SH-SY5Y (cell line): ENCODE results near the gene RAB1A.

ENCODE experiments used
- GATA2 ChIP-seq: IDR thresholded peaks from 2 replicates; pipeline ENCODE4 v1.6.1; 2011; ENCODE audit warnings: mild to moderate bottlenecking, low read depth, low read length
- GATA3 ChIP-seq: IDR thresholded peaks from 2 replicates; pipeline ENCODE4 v1.6.1; 2011; ENCODE audit warnings: low read depth, mild to moderate bottlenecking, low read length, moderate library complexity

The RAB1A gene

GRCh38 chr2:65129826-65130663, at the start of gene RAB1A:
Gene RAB1A, minus strand, starts transcription at chr2:65130106. Its CDS starts 191 bp downstream, at chr2:65129915.
- TF ChIP-seq GATA3: no peak
- TF ChIP-seq GATA2: no peak

GRCh38 chr2:65177751-65178442, 48.0 kb upstream of the RAB1A start:
- TF ChIP-seq GATA2 (no peak), GATA3 (no peak)

DNA sequence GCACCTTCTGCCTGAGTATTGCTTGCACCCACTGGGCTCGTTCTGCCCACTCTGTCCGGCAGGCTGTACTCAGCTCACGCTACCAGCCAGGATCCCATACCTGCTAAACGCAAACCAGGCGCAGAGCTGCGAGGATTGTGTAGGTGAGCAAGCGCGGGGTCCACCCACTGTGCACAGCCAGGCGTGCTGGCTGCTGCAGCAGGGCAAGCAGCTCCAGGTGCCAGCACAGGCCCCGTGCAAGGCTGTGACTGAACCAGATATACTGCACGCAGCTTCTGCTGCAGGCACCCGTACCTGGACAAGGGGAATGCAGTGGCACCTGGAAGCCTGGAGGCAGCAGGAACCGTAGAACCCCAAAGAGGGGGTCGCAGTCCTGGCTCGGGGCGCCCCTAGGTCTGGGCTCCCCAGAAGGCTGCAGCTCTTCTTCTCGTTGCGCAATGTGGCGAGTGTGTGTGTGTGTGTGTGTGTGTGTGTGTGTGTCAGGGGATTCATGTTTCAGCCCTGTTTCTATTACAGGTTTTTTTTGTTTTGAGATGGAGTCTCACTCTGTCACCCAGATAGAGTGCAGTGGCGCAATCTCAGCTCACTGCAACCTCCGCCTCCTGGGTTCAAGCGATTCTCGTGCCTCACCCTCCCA, 46.1 kb upstream of the RAB1A start:
- no peak for TF ChIP-seq GATA2
- TF ChIP-seq GATA3: no peak

- no peak for TF ChIP-seq GATA3
- no peak for TF ChIP-seq GATA2
These were observed 43.3 kb upstream of the RAB1A start for GRCh38 chr2:65172994-65173790.

- TF ChIP-seq GATA3: no peak
- no peak for TF ChIP-seq GATA2
These were observed 39.8 kb upstream of the RAB1A start for GRCh38 chr2:65169760-65170136.

GRCh38 chr2:65165558-65165957, 35.7 kb upstream of the RAB1A start:
- TF ChIP-seq GATA2: no peak
- TF ChIP-seq GATA3: no peak

DNA sequence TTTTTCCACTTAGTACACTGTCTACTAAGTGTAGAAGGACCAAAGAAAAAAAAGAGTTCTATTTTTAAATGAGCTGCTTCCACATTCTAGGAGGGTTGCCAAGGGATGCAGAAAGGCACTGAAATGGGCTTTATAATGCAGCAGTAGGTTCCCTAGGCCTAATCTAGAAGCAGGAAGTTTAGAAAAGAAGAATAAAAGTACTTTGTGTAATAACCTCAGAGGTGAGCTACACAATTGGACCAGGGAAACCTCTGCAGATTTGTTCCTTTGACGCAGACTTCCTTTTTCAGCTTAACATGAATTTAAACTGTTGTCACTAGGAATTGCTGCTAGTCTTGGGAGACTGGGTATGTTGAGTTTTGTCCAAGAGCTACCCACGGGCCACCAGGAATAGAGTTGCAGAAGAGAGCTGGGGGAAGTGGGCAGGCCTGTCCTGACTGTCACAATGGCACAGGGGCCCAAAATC, 34.6 kb upstream of the RAB1A start:
- no peak for TF ChIP-seq GATA3
- no peak for TF ChIP-seq GATA2

GRCh38 chr2:65161551-65162100, 31.7 kb upstream of the RAB1A start:
- TF ChIP-seq GATA2: no peak
- TF ChIP-seq GATA3: no peak

DNA sequence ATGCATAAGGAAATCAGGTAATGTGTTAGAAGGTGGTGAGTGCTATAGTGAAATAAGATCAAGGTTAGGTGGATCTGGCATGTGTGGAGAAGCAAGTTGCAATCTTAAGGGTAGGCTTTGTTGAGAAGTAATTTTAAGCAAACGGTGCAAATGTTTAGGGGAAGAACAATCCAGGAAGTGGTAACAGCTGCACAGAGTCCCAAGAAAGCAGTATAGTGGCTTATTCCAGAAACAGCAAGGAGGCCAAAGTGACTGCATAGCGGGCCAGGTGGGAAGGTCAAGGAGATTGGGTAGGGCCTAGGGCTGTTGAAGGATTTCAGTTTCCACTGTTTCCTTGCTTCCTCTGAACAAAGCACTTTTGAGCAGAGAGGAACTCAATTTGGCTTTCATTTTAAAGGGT, 30.0 kb upstream of the RAB1A start:
- TF ChIP-seq GATA2 (no peak), GATA3 (no peak)

DNA sequence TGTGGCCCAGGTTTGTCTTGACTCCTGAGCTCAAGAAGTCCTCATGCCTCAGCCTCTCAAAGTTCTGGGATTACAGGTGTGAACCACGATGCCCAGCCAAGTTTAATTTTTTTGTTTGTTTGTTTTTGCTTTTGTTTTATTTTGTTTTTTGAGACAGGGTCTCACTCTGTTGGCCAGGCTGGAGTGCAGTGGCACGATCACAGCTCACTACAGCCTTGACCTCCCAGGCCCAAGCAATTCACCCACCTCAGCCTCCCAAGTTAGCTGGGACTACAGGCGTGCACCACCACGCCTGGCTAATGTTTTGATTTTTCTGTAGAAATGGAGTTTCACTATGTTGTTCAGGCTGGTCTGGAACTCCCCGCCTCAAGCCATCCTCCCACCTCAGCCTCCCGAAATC, 29.4 kb upstream of the RAB1A start:
- TF ChIP-seq GATA3 (no peak), GATA2 (no peak)

GRCh38 chr2:65158557-65158956, 28.7 kb upstream of the RAB1A start:
- TF ChIP-seq GATA2 (no peak), GATA3 (no peak)

DNA sequence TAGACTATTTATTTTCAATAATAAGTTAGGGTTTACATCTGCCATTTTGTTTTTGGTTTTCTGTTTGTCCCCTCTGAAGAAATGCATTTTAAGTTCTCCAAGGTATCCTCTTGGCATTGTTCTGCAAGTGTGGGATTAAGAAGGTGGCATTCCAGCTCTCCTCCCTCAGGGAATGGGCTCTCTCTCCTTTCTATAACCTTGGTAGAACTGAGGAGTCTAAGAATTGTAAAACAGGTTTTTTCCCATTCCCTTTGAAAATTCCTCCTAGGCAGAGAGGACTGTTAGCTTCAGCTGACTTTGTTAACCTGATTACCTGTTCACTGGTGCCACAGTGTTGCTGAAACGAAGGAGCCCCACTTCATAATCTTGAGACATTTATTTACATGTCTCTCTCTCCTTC, 26.1 kb upstream of the RAB1A start:
- TF ChIP-seq GATA2: no peak
- TF ChIP-seq GATA3: no peak

DNA sequence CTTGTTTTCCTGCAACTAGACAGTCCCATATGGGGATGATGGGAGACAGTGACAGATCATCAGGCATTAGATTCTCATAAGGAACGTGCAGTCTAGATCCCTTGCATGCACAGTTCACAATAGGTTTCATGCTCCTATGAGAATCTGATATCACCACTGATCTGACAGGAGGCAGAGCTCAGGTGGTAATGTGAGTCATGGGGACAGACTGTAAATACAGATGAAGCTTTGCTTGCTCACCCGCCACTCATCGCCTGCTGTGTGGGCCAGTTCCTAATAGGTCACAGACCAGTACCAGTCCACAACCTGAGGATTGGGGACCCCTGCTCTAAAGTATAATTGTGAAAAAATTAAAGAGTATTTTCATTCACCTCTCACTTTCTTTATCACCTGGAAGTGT, 23.6 kb upstream of the RAB1A start:
- no peak for TF ChIP-seq GATA2
- TF ChIP-seq GATA3: no peak
